ENCODE data around the gene REP15.

GRCh38 chr12:27730097-27730588, 33.9 kb downstream of the REP15 start:
- no peak for TF ChIP-seq POLR2A (IDR thresholded peaks at IDR 0.05)
- TF ChIP-seq CTCF (IDR thresholded peaks at IDR 0.05), result no peak

Measured in vagina (tissue), 2 donors.